GM12892 (cell line): Measurements from ENCODE around the gene PSMD1.

Source experiments
- DNase-seq: peaks from one replicate; pipeline ENCODE4 v3.0.0; 2011; ENCODE audit not compliant: insufficient read length
- FAIRE-seq: peaks from 2 replicates; lab custom pipeline; 2011; peaks lifted over from hg19 to GRCh38; lab: Jason Lieb, UNC
- POLR2A ChIP-seq: IDR thresholded peaks from 2 replicates; pipeline ENCODE4 v1.6.1; 2011; ENCODE audit warnings: low read depth, low read length, control low read depth
- POLR2AphosphoS5 ChIP-seq: IDR thresholded peaks from 2 replicates; pipeline ENCODE4 v1.6.1; 2011; ENCODE audit warnings: low read depth, low read length, control low read depth
- TAF1 ChIP-seq: IDR thresholded peaks from 2 replicates; pipeline ENCODE4 v1.6.1; 2011; ENCODE audit warnings: low read depth, mild to moderate bottlenecking, control low read depth, low read length, borderline replicate concordance

The PSMD1 gene

DNA sequence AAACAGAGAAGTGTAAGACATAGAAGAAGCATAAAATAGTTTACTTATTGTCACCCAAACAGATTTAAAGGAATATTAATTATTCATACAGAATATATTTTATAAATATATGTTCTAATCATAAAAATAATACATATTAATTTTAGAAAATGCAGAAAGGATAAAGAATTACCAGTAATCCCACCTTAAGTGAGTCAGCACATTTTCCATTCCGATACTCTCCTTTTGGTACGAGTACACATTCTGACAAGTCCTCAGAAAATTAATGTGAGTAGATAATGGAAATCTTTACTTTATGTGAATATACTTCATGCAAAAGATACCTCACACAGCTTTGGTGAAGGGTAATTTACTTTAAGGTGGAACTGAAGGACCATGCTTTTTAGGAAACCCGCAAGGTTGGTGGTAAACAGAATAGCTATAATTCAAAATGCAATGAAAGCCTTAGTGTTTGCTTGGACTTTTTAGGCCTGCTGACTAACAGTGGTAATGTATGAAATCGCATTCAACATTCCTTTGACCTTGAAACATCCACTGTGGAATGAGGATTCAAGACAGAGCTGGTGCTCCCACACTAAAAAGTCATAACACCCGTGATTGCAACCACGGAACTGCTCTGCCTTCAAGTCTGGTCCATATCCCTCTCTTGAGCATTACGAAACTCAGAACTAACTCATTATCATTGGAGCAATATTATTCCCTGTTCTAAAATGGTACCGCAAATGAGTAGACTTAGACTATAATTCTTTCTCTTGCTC lies 96.3 kb downstream of the PSMD1 start:
- DNase-seq = no peak
- FAIRE-seq = no peak
- TF ChIP-seq TAF1 (no peak), POLR2A (no peak), POLR2AphosphoS5 (no peak)

DNA sequence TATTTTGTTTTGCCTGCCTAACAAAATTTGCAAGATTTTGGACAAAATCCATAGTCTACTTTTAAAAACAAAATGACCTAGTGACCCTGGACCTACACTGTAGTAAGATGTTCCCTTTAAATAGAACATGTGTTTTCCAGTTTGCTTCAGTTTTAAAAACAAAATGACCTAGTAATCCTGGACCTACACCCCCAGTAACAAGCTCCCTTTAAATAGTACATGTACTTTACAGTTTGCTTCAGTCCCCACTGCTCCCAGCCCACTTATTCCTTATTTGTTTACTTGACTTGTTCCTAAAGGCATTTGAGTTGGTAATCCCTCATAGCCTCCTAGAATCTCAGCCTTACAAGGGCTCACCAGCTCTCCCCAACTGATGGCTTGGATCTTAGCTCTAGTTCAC lies 102.6 kb downstream of the PSMD1 start:
- no peak for DNase-seq
- peak; percentile 9 for FAIRE-seq
- TF ChIP-seq POLR2A = no peak
- TF ChIP-seq POLR2AphosphoS5 = no peak
- no peak for TF ChIP-seq TAF1

DNA sequence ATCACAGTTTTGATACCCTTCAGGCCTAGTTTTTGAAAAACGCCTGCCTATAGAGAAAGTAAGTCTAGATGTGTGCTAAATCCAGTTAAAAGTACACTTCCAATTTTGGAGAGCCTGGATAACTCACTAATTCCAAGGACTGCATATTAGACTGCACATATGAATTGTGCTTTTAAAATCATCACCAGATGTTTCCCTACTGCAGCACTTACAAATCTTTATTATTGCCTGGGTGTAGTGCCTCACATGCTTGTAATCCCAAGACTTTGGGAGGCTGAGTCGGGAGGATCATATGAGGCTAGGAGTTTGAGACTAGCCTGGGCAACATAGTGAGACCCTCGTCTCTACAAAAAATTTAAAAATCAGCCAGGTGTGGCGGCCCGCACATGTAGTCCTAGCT lies 104.0 kb downstream of the PSMD1 start:
- TF ChIP-seq TAF1 (no peak), POLR2A (no peak), POLR2AphosphoS5 (no peak)
- no peak for FAIRE-seq
- DNase-seq = no peak

GRCh38 chr2:231161252-231161839 lies 104.7 kb downstream of the PSMD1 start:
- FAIRE-seq = peak; percentile 17
- DNase-seq = no peak
- no peak for TF ChIP-seq POLR2AphosphoS5
- no peak for TF ChIP-seq POLR2A
- TF ChIP-seq TAF1 = no peak

DNA sequence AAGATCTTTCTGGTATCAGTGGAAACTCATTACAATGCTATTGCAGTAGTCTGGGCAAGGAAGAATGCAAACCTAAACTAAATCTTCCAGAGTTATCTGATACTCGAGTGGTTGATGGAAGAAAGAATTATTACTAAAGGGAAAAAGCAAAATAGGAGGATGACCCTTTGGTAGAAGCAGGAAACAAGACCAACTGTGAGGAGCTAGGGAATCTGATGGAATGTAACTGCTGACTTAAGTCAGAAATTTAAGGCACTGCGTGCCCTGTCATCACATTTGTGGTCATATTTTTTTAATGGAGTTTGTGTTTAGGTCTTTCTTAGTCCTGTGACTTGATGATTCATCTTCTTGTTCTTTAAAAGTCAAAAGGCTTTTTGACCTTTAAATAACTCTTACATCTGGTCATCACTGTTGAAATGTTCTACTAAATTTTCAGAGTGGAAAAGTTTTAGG lies 105.2 kb downstream of the PSMD1 start:
- DNase-seq (no peak), FAIRE-seq (no peak)

GRCh38 chr2:231163011-231163410 lies 106.3 kb downstream of the PSMD1 start:
- no peak for DNase-seq
- no peak for FAIRE-seq
- TF ChIP-seq POLR2A = no peak
- TF ChIP-seq POLR2AphosphoS5 = no peak
- no peak for TF ChIP-seq TAF1

More for the DNA sequence above, 105.2 kb downstream of the PSMD1 start:
- TF ChIP-seq POLR2A = no peak
- TF ChIP-seq POLR2AphosphoS5 = no peak
- TF ChIP-seq TAF1 = no peak

GRCh38 chr2:231163414-231164095 lies 106.9 kb downstream of the PSMD1 start:
- no peak for DNase-seq
- TF ChIP-seq POLR2A (no peak), POLR2AphosphoS5 (no peak), TAF1 (no peak)
- no peak for FAIRE-seq

GRCh38 chr2:231167745-231168459 lies 111.2 kb downstream of the PSMD1 start:
- DNase-seq (no peak), FAIRE-seq (no peak)
- TF ChIP-seq POLR2A (no peak), POLR2AphosphoS5 (no peak), TAF1 (no peak)

DNA sequence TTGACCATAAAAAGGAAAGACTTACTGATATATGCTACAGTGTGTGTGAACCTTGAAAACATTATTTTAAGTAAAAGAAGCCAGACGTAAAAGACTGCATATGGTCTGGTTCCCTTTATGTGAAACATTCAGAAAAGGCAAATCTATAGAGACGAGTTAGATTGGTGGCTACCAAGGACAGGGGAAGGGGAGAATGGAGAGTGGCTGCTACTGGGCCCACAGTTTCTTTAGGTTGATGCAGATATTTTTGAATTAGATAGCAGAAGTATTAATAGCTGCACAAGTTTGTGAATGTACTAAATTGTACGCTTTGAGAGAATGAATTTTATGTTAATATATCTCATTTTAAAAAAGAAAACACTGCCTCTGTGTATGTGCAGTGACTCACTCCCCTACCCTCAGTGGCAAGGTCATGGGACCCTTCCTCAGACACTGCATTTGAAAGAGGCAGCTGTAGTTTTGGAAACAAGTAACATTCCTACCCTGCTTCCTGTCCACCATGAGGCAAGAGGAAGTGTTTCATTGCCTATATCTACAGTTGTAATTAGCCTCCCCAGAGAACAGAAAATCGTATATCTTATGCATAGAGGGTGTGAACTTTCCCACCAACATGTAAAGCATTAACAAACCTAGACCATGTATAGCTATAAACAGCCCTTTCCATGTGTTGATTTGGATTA lies 111.9 kb downstream of the PSMD1 start:
- no peak for DNase-seq
- FAIRE-seq = no peak
- TF ChIP-seq POLR2AphosphoS5 = no peak
- no peak for TF ChIP-seq POLR2A
- TF ChIP-seq TAF1 = no peak

DNA sequence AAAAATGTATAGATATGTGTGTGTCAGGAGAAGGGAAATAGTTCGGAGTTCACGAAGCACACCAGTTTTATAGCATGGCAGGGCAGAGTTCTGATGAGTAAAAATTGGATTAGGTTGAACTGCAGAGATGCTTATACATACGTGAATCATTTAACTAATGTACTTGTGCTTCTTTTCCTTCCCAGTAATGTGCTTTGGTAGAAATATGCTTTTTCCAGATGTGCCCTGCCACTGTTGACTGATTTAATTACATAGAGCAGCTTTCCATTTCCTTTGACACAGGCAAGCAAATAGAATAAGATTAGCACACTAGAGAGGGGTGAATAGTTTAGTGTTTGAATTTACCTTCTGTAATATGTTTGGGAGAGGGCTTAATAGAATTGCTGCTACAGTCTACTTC lies 112.8 kb downstream of the PSMD1 start:
- no peak for FAIRE-seq
- TF ChIP-seq POLR2A = no peak
- TF ChIP-seq POLR2AphosphoS5 = no peak
- TF ChIP-seq TAF1 = no peak
- no peak for DNase-seq
